ENCODE measurements around the gene OPRM1. TPM values are rescaled to one million over a fixed set of nuclear protein-coding genes. Genes with fewer than 3 reads are reported as not detected.

OPRM1 gene
- total RNA-seq, 1 donor from 2014 or later = not detected

DNA sequence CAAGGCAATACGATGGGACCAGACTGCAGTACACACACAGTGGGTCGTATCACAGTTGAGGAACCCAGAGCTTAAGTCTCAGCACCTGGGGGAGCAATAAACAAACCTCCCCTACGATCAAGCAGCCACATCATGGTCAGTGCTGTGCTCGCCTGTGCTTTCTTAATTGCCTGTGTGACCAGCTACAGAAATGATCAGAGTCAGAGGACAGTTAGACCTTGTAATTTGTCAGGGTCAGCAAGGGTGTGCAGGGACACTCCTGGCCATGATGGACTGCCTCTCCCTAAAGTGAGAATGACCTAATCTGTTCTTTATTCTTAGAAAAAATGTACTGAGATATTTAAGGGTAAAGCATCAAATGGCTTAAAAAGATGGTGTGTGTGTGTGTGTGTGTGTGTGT lies 78.4 kb downstream of the OPRM1 start:
- Histone ChIP-seq H3K4me1 (no peaks in the 10 kb centered on the region), H3K36me3 (no peaks in the 10 kb centered on the region), H3K27me3 (no peaks in the 10 kb centered on the region), H3K27ac (no peak overlapping the region), H3K9me3 (no peaks in the 10 kb centered on the region), H3K4me3 (no peak overlapping the region)
- intact Hi-C loops (cut with DNase I) = no loop called here
- TF ChIP-seq, protein P1, sequence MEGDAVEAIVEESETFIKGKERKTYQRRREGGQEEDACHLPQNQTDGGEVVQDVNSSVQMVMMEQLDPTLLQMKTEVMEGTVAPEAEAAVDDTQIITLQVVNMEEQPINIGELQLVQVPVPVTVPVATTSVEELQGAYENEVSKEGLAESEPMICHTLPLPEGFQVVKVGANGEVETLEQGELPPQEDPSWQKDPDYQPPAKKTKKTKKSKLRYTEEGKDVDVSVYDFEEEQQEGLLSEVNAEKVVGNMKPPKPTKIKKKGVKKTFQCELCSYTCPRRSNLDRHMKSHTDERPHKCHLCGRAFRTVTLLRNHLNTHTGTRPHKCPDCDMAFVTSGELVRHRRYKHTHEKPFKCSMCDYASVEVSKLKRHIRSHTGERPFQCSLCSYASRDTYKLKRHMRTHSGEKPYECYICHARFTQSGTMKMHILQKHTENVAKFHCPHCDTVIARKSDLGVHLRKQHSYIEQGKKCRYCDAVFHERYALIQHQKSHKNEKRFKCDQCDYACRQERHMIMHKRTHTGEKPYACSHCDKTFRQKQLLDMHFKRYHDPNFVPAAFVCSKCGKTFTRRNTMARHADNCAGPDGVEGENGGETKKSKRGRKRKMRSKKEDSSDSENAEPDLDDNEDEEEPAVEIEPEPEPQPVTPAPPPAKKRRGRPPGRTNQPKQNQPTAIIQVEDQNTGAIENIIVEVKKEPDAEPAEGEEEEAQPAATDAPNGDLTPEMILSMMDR (IDR thresholded peaks at IDR 0.05) = no peak
- DNase-seq (no peak), ATAC-seq (no peak)

DNA sequence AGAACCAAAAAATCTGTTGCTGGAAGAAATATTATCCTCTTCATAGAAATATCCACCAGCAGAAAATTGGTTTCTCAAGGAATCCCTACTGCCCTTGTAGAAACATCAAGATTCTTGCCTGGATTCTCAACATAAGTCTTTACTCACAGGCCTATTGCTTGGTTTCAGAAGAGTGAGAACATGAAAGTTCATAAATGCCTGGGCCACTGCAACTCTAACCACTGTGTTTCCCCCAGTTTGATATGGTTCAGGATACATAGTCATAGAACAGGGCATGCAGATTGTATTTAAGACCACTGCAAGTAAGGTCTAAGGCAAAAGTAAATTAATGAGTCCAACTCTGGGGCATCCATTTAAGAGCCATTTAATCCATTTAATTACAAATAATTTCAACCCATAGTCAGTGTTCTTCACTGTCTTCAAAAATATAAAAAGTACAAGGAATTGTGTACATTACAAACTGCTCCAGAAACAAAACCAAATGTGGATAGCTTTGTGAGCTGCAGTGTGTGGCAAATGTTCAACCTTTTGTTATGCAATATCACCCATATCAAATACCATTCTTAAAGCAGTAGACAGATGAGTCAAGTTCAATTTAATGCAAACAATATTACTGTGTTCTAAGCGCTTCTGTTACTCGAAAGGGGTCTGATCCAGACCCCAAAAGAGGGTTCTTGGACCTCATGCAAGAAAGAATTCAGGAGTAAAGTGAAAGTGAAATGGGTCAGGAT lies 83.3 kb downstream of the OPRM1 start:
- intact Hi-C loops (cut with DNase I) = no loop called here
- Histone ChIP-seq H3K27me3 (no peaks in the 10 kb centered on the region), H3K36me3 (no peaks in the 10 kb centered on the region), H3K27ac (no peak overlapping the region), H3K4me3 (no peak overlapping the region), H3K9me3 (no peaks in the 10 kb centered on the region), H3K4me1 (no peaks in the 10 kb centered on the region)
- TF ChIP-seq, protein P1 (IDR thresholded peaks at IDR 0.05) = no peak
- DNase-seq (no peak), ATAC-seq (no peak)

DNA sequence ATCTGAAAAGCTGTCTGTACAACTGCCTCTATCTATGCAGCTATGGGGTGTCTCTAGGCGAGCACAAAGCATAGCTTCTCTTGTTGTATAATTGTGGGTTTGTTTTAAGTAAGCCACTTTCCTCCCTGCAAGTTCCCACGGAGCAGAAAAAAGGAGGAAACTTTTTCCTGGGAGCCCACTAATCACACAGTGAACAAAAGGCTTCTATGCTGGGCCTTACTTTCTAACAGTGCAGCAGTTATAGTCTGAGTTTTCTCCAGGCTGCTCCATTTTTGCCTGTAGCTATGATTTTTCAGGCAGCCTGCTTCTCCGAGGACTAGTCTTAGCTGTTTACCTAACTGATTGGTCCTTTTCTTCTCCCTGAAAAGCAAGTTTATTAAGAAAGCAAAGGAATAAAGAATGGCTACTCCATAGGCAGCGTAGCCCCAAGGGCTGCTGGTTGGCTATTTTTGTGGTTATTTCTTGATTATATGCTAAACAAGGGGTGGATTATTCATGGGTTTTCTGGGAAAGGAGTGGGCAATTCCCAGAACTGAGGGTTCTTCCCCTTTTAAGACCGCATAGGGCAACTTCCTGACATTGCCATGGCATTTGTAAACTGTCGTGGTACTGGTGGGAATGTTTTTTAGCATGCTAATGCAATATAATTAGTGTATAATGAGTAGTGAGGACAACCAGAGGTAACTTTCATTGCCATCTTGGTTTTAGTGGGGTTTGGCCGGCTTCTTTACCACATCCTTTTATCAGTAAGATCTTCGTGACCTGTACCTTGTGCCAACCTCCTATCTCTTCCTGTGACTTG lies 84.3 kb downstream of the OPRM1 start:
- Histone ChIP-seq H3K27me3 (no peaks in the 10 kb centered on the region), H3K27ac (no peak overlapping the region), H3K36me3 (no peaks in the 10 kb centered on the region), H3K4me3 (no peak overlapping the region), H3K9me3 (no peaks in the 10 kb centered on the region), H3K4me1 (no peaks in the 10 kb centered on the region)
- DNase-seq = no peak
- TF ChIP-seq, protein P1 (IDR thresholded peaks at IDR 0.05) = no peak
- intact Hi-C loops (cut with DNase I) = no loop called here
- ATAC-seq = no peak

DNA sequence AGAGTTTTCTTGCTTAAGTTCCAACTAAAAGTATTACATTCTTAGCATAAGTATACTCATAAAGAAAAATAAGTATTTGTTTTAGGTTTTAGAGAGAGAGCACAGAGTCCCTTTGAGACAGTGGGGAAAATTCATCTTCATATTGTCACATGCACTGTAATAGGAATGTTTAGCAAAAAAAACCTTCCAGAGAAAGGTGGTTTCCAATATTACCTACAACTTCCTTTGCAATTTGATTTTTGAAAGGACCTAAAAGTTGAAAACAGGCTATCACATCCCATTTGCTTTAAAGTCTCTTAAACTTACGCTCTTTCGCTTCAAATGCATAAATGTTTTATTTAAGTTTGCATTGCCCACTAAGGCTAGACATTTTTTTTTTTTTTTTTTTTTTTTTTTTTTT lies 86.4 kb downstream of the OPRM1 start:
- intact Hi-C loops (cut with DNase I) = no loop called here

DNA sequence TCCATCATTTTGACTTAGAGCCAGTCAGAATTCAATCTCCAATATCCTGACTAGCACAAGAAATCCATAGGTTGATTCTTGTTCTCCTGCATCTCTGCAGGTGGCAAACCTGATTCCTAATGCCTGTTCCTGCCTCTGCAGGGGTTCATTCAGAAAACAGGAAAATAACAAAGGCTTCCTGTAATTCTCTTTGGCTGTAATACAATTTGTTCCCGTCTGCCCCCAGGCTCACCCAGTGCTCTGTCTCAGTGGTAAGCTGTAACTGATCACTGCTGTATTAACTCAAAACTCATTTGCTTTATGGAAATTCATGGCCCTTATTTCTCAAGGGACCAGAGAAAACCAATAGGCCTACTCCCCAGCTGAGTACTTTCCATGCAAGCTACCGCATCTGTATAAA lies 88.6 kb downstream of the OPRM1 start:
- H3K4me1 ChIP-seq = no peaks in the 10 kb centered on the region
- no peak overlapping the region for H3K4me3 ChIP-seq
- ATAC-seq (no peak), DNase-seq (no peak)
- H3K27me3 ChIP-seq = no peaks in the 10 kb centered on the region
- H3K36me3 ChIP-seq = no peaks in the 10 kb centered on the region
- no peaks in the 10 kb centered on the region for H3K9me3 ChIP-seq
- TF ChIP-seq, protein P1 (IDR thresholded peaks at IDR 0.05) = no peak
- intact Hi-C loops (cut with DNase I) = no loop called here
- H3K27ac ChIP-seq = no peak overlapping the region

More for the DNA sequence above, 86.4 kb downstream of the OPRM1 start:
- no peaks in the 10 kb centered on the region for H3K27me3 ChIP-seq
- DNase-seq (no peak), ATAC-seq (no peak)
- H3K4me3 ChIP-seq = no peak overlapping the region
- TF ChIP-seq, protein P1 (IDR thresholded peaks at IDR 0.05) = no peak
- no peaks in the 10 kb centered on the region for H3K36me3 ChIP-seq
- no peaks in the 10 kb centered on the region for H3K4me1 ChIP-seq
- no peak overlapping the region for H3K27ac ChIP-seq
- H3K9me3 ChIP-seq = no peaks in the 10 kb centered on the region
